Mesendoderm (in vitro differentiated cells): ENCODE results near the gene CADPS.

ENCODE experiments used
- DNase-seq: peaks from one replicate; pipeline ENCODE4 v3.0.0; 2013
- H2AK5ac ChIP-seq: 2 replicates; pipeline ENCODE4 v1.6.1; 2013; ENCODE audit warnings: low read length, inconsistent platforms
- H2BK120ac ChIP-seq: 2 replicates; pipeline ENCODE4 v1.6.1; 2013; ENCODE audit warnings: low read depth, mild to moderate bottlenecking, low read length, moderate library complexity, mixed read lengths
- H2BK15ac ChIP-seq: replicated peaks from 2 replicates; pipeline ENCODE4 v1.6.1; 2013; ENCODE audit warnings: low read depth, mild to moderate bottlenecking, moderate library complexity
- H2BK5ac ChIP-seq: 2 replicates; pipeline ENCODE4 v1.6.1; 2013; ENCODE audit warnings: low read length, inconsistent platforms
- H3K18ac ChIP-seq: 2 replicates; pipeline ENCODE4 v1.6.1; 2013; ENCODE audit warnings: mild to moderate bottlenecking, low read length, mixed read lengths
- H3K23ac ChIP-seq: one replicate; pipeline ENCODE4 v1.6.1; 2013; ENCODE audit warnings: low read length
- H3K27ac ChIP-seq: 2 replicates; pipeline ENCODE4 v1.5.1; 2013; ENCODE audit warnings: low read depth, mild to moderate bottlenecking, inconsistent platforms, low read length, moderate library complexity
- H3K27me3 ChIP-seq: 2 replicates; pipeline ENCODE4 v1.6.1; 2013; ENCODE audit warnings: low read length, control low read depth, mild to moderate bottlenecking, inconsistent platforms; ENCODE audit not compliant: insufficient read depth, poor library complexity
- H3K36me3 ChIP-seq: 2 replicates; pipeline ENCODE4 v1.6.1; 2013; ENCODE audit warnings: low read length, inconsistent platforms; ENCODE audit not compliant: control insufficient read depth, insufficient read depth
- H3K4ac ChIP-seq: one replicate; pipeline ENCODE4 v1.6.1; 2013; ENCODE audit warnings: low read depth, mild to moderate bottlenecking, low read length, moderate library complexity
- H3K4me1 ChIP-seq: 2 replicates; pipeline ENCODE4 v1.6.1; 2013; ENCODE audit warnings: low read depth, low read length, inconsistent platforms; ENCODE audit not compliant: control insufficient read depth
- H3K4me2 ChIP-seq: 2 replicates; pipeline ENCODE4 v1.6.1; 2013; ENCODE audit warnings: low read length
- H3K4me3 ChIP-seq: 2 replicates; pipeline ENCODE4 v1.5.1; 2013; ENCODE audit warnings: mild to moderate bottlenecking, low read length
- H3K56ac ChIP-seq: one replicate; pipeline ENCODE4 v1.6.1; 2013; ENCODE audit warnings: low read length
- H3K79me1 ChIP-seq: 2 replicates; pipeline ENCODE4 v1.6.1; 2013; ENCODE audit warnings: low read length, inconsistent platforms
- H3K79me2 ChIP-seq: 2 replicates; pipeline ENCODE4 v1.6.1; 2013; ENCODE audit warnings: mild to moderate bottlenecking, low read length; ENCODE audit not compliant: control insufficient read depth, insufficient read depth
- H3K9ac ChIP-seq: 2 replicates; pipeline ENCODE4 v1.6.1; 2013; ENCODE audit warnings: low read length, inconsistent platforms
- H4K5ac ChIP-seq: one replicate; pipeline ENCODE4 v1.6.1; 2013; ENCODE audit warnings: low read length
- H4K8ac ChIP-seq: one replicate; pipeline ENCODE4 v1.6.1; 2013; ENCODE audit warnings: low read depth, mild to moderate bottlenecking, control low read depth, low read length, moderate library complexity
- WGBS: extraction: QIAGEN DNeasy Blood & Tissue Kit; methylation state at CpG from one replicate; pipeline ENCODE4 v1.1.7; 2013; ENCODE audit warnings: low lambda C conversion rate, missing lambda C conversion rate; ENCODE audit not compliant: insufficient coverage; ENCODE audit errors: extremely low coverage; 5-methylcytosine and 5-hydroxymethylcytosine counted together

CADPS gene

DNA sequence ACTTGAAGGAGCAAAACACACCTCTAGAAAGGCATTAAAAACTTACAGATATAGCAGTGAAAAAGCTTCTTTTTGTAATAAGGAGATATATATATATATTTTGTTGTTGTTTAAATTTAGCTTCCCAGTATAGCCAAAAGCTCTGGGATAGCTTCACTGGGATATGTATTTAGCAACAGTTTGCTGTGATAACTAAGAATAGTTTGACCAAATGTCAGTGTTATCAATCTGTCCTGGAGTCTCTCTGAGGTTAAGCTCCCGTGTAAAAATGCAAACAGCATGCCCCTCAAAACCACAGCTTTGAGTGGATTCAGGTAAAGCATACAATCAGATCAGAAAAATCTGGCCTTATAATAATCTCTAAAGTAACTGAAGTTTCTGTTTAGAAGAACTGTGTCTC is 2.9 kb downstream of the CADPS start:
- Histone ChIP-seq H2BK120ac (no peak overlapping the region), H3K9ac (no peak overlapping the region), H3K4me3 (no peak overlapping the region), H3K79me2 (no peaks in the 10 kb centered on the region), H2BK15ac (no peak overlapping the region), H3K56ac (no peak overlapping the region), H4K8ac (no peak overlapping the region), H3K23ac (no peak overlapping the region), H3K36me3 (no peaks in the 10 kb centered on the region), H3K27ac (no peak overlapping the region), H3K4ac (no peak overlapping the region), H4K5ac (no peak overlapping the region), H3K4me1 (peaks cover 5% of the 10 kb centered on the region), H3K27me3 (no peaks in the 10 kb centered on the region), H2BK5ac (no peak overlapping the region), H3K18ac (no peak overlapping the region), H2AK5ac (no peak overlapping the region), H3K79me1 (no peaks in the 10 kb centered on the region), H3K4me2 (no peak overlapping the region)
- WGBS: no CpG with 5 or more reads among the region's 1 CpG
- DNase-seq: no peak

- no CpG with 5 or more reads among the region's 1 CpG for WGBS
- Histone ChIP-seq H3K4me2 (no peak overlapping the region), H3K9ac (no peak overlapping the region), H3K79me1 (no peaks in the 10 kb centered on the region), H3K27ac (no peak overlapping the region), H3K56ac (no peak overlapping the region), H4K8ac (no peak overlapping the region), H4K5ac (no peak overlapping the region), H3K23ac (no peak overlapping the region), H3K4me3 (no peak overlapping the region), H3K18ac (no peak overlapping the region), H2BK5ac (no peak overlapping the region), H2AK5ac (no peak overlapping the region), H3K4ac (no peak overlapping the region), H2BK15ac (no peak overlapping the region), H3K27me3 (no peaks in the 10 kb centered on the region), H3K4me1 (peaks cover 5% of the 10 kb centered on the region), H2BK120ac (no peak overlapping the region), H3K36me3 (no peaks in the 10 kb centered on the region), H3K79me2 (no peaks in the 10 kb centered on the region)
- no peak for DNase-seq
Observed at GRCh38 chr3:62870321-62870720, 4.9 kb downstream of the CADPS start.

- WGBS: no CpG with 5 or more reads among the region's 3 CpGs
- H3K23ac ChIP-seq: no peak overlapping the region
- H3K4me3 ChIP-seq: no peak overlapping the region
- no peak overlapping the region for H3K9ac ChIP-seq
- no peak overlapping the region for H3K56ac ChIP-seq
- H3K27me3 ChIP-seq: no peaks in the 10 kb centered on the region
- H2AK5ac ChIP-seq: no peak overlapping the region
- no peak overlapping the region for H3K27ac ChIP-seq
- H3K79me1 ChIP-seq: no peaks in the 10 kb centered on the region
- no peaks in the 10 kb centered on the region for H3K79me2 ChIP-seq
- H3K4me1 ChIP-seq: no peaks in the 10 kb centered on the region
- no peak overlapping the region for H3K4me2 ChIP-seq
- H2BK15ac ChIP-seq: no peak overlapping the region
- H3K4ac ChIP-seq: no peak overlapping the region
- H3K36me3 ChIP-seq: no peaks in the 10 kb centered on the region
- no peak overlapping the region for H2BK5ac ChIP-seq
- H2BK120ac ChIP-seq: no peak overlapping the region
- H3K18ac ChIP-seq: no peak overlapping the region
- DNase-seq: peak; percentile 6
- H4K5ac ChIP-seq: no peak overlapping the region
- no peak overlapping the region for H4K8ac ChIP-seq
Observed at GRCh38 chr3:62863648-62864047, 11.6 kb downstream of the CADPS start.

- Histone ChIP-seq H2BK5ac (no peak overlapping the region), H2BK15ac (no peak overlapping the region), H3K79me2 (no peaks in the 10 kb centered on the region), H3K79me1 (no peaks in the 10 kb centered on the region), H3K18ac (peak overlapping the region; percentile 18), H3K27me3 (no peaks in the 10 kb centered on the region), H3K4me2 (no peak overlapping the region), H3K36me3 (no peaks in the 10 kb centered on the region), H3K9ac (no peak overlapping the region), H3K23ac (no peak overlapping the region), H2AK5ac (no peak overlapping the region), H4K5ac (no peak overlapping the region), H3K27ac (no peak overlapping the region), H3K4me1 (no peaks in the 10 kb centered on the region), H4K8ac (no peak overlapping the region), H3K56ac (no peak overlapping the region), H2BK120ac (no peak overlapping the region), H3K4me3 (no peak overlapping the region), H3K4ac (no peak overlapping the region)
- no peak for DNase-seq
- no CpG with 5 or more reads among the region's 5 CpGs for WGBS
Observed at GRCh38 chr3:62859203-62859791, 15.9 kb downstream of the CADPS start.

DNA sequence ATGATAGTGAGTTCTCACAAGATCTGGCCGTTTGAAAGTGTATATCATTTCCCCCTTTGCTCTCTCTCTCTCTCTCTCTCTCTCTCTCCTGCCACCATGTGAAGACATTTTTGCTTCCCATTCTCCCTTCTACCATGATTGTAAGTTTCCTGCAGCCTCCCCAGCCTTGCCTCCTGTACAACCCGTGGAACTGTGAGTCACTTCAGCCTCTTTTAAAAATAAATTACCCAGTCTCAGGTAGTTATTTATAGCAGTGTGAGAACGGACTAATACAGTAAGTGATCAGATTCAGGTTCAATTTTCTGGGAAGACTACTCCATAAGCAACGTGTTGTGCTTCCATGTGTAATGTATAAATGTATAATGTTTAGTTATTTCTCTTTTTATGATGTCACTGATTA is 29.2 kb downstream of the CADPS start:
- Histone ChIP-seq H3K56ac (no peak overlapping the region), H2BK120ac (no peak overlapping the region), H3K4ac (no peak overlapping the region), H3K79me2 (no peaks in the 10 kb centered on the region), H3K18ac (no peak overlapping the region), H3K79me1 (no peaks in the 10 kb centered on the region), H3K4me2 (no peak overlapping the region), H2BK5ac (no peak overlapping the region), H4K5ac (no peak overlapping the region), H4K8ac (no peak overlapping the region), H3K27me3 (no peaks in the 10 kb centered on the region), H3K4me3 (no peak overlapping the region), H3K9ac (no peak overlapping the region), H3K4me1 (no peaks in the 10 kb centered on the region), H2AK5ac (no peak overlapping the region), H3K27ac (no peak overlapping the region), H3K36me3 (no peaks in the 10 kb centered on the region), H3K23ac (no peak overlapping the region), H2BK15ac (no peak overlapping the region)
- no peak for DNase-seq
- no CpG with 5 or more reads among the region's 4 CpGs for WGBS

DNA sequence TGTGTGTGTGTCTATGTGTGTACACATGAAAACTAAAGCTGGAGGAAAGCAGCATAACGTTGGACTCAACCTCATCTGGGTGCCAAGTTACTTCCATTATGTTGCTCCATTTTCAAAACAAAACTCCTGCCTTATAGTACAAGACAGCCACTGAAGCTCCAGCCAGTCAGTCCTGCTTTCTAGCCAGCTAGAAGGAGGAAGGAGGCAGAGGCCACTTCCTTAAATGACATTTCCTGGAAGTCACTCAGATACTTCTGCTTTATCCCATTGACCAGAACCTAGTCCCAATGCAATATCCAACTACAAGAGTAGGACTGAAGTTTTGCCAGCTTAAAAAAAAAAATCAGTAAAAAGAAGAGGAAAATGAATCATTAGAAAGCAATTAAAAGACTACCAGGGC is 31.7 kb downstream of the CADPS start:
- H3K79me2 ChIP-seq: no peaks in the 10 kb centered on the region
- H2BK15ac ChIP-seq: no peak overlapping the region
- H3K27me3 ChIP-seq: no peaks in the 10 kb centered on the region
- no peak overlapping the region for H4K5ac ChIP-seq
- H3K79me1 ChIP-seq: no peaks in the 10 kb centered on the region
- no peak overlapping the region for H4K8ac ChIP-seq
- no peak overlapping the region for H3K56ac ChIP-seq
- H3K18ac ChIP-seq: no peak overlapping the region
- no peaks in the 10 kb centered on the region for H3K36me3 ChIP-seq
- no peak overlapping the region for H3K4me2 ChIP-seq
- H3K4me1 ChIP-seq: no peaks in the 10 kb centered on the region
- H2BK120ac ChIP-seq: no peak overlapping the region
- no peak overlapping the region for H2AK5ac ChIP-seq
- H2BK5ac ChIP-seq: no peak overlapping the region
- no CpG with 5 or more reads among the region's 1 CpG for WGBS
- no peak overlapping the region for H3K9ac ChIP-seq
- H3K27ac ChIP-seq: no peak overlapping the region
- DNase-seq: no peak
- H3K4me3 ChIP-seq: no peak overlapping the region
- H3K4ac ChIP-seq: no peak overlapping the region
- no peak overlapping the region for H3K23ac ChIP-seq
